ENCODE data around the gene PPIG. TPM values are rescaled to one million over a fixed set of nuclear protein-coding genes. Genes with fewer than 3 reads are reported as not detected.

Gene PPIG
- total and polyA plus RNA-seq, 12 donors, result 15.4 to 111 (median 47.9) TPM

- 80 to 86% (median 83%) methylated on average over 3 of the region's 3 CpGs for WGBS, 4 donors
- Histone ChIP-seq H3K4me1 (replicated peaks in 1 of 2) (no peaks in the 10 kb centered on the region), H3K27me3 (no peaks in the 10 kb centered on the region), H3K4me3 (no peak overlapping the region), H3K27ac (no peak overlapping the region), H3K9me3 (replicated peaks in 1 of 3) (no peaks in the 10 kb centered on the region), H3K36me3 (replicated peaks in 1 of 2) (no peaks in the 10 kb centered on the region)
- DNase-seq, result no peak
- intact Hi-C loops (cut with DNase I), result no loop called here
- TF ChIP-seq POLR2A (IDR thresholded peaks at IDR 0.05) (no peak), CTCF (IDR thresholded peaks at IDR 0.05) (no peak)
Measured at GRCh38 chr2:169663247-169663646, 79.1 kb downstream of the PPIG start.

GRCh38 chr2:169664600-169664977 is 80.4 kb downstream of the PPIG start:
- intact Hi-C loops (cut with DNase I), result no loop called here
- TF ChIP-seq POLR2A (IDR thresholded peaks at IDR 0.05) (no peak), CTCF (IDR thresholded peaks at IDR 0.05) (no peak)
- Histone ChIP-seq H3K4me1 (replicated peaks in 1 of 2) (no peaks in the 10 kb centered on the region), H3K27ac (no peak overlapping the region), H3K27me3 (no peaks in the 10 kb centered on the region), H3K36me3 (replicated peaks in 1 of 2) (no peaks in the 10 kb centered on the region), H3K4me3 (no peak overlapping the region), H3K9me3 (replicated peaks in 1 of 3) (no peaks in the 10 kb centered on the region)
- WGBS, 4 donors, result 77 to 89% (median 86%) methylated on average over 1 of the region's 1 CpG
- DNase-seq, result no peak

GRCh38 chr2:169664978-169665930 is 81.1 kb downstream of the PPIG start:
- Histone ChIP-seq H3K9me3 (replicated peaks in 1 of 3) (no peaks in the 10 kb centered on the region), H3K4me1 (replicated peaks in 1 of 2) (no peaks in the 10 kb centered on the region), H3K27ac (no peak overlapping the region), H3K27me3 (no peaks in the 10 kb centered on the region), H3K4me3 (no peak overlapping the region), H3K36me3 (replicated peaks in 1 of 2) (no peaks in the 10 kb centered on the region)
- 40 to 64% (median 48%) methylated on average over 1 of the region's 1 CpG for WGBS, 4 donors
- intact Hi-C loops (cut with DNase I), result no loop called here
- TF ChIP-seq CTCF (IDR thresholded peaks at IDR 0.05), result no peak
- no peak for TF ChIP-seq POLR2A (IDR thresholded peaks at IDR 0.05)
- no peak for DNase-seq

DNA sequence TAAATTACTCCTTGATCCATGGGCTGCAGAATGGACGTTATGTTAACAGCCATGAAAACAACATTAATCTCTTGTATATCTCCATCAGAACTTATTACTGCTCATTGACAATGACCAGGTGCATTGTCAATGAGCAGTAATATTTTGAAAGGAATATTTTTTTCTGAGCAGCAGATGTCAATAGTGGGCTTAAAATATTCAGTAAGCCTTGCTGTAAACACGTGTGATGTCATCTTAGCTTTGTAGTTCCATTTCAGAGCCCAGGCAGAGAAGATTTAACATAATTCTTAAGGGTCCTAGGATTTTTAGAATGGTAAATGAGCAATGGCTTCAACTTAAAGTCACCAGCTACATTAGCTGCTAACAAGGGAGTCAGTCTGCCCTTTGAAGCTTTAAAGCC is 83.4 kb downstream of the PPIG start:
- no peaks in the 10 kb centered on the region for H3K9me3 ChIP-seq (replicated peaks in 1 of 3)
- H3K4me3 ChIP-seq, result no peak overlapping the region
- H3K4me1 ChIP-seq (replicated peaks in 1 of 2), result no peaks in the 10 kb centered on the region
- TF ChIP-seq CTCF (IDR thresholded peaks at IDR 0.05) (no peak), POLR2A (IDR thresholded peaks at IDR 0.05) (no peak)
- 16 to 28% (median 20%) methylated on average over 2 of the region's 2 CpGs for WGBS, 4 donors
- no peak overlapping the region for H3K27ac ChIP-seq
- H3K36me3 ChIP-seq (replicated peaks in 1 of 2), result no peaks in the 10 kb centered on the region
- DNase-seq, result no peak
- no peaks in the 10 kb centered on the region for H3K27me3 ChIP-seq
- intact Hi-C loops (cut with DNase I), result no loop called here

Data from adrenal gland (tissue), 12 donors.